Measurements from ENCODE around the gene PRXL2A.

PRXL2A gene

GRCh38 chr10:80484243-80484642 lies 75.9 kb downstream of the PRXL2A start:
- no peak for DNase-seq (ENCODE audit: low spot score)

GRCh38 chr10:80484676-80485075 lies 76.3 kb downstream of the PRXL2A start:
- DNase-seq (ENCODE audit: low spot score) = no peak

More at GRCh38 chr10:80484243-80484642, 75.9 kb downstream of the PRXL2A start:
- TF ChIP-seq CTCF (IDR thresholded peaks at IDR 0.05; ENCODE audit: extremely low read depth, missing control alignments) = no peak

GRCh38 chr10:80485076-80485945 lies 77.0 kb downstream of the PRXL2A start:
- TF ChIP-seq CTCF (IDR thresholded peaks at IDR 0.05; ENCODE audit: extremely low read depth, missing control alignments) = no peak
- DNase-seq (ENCODE audit: low spot score) = no peak

More at GRCh38 chr10:80484676-80485075, 76.3 kb downstream of the PRXL2A start:
- TF ChIP-seq CTCF (IDR thresholded peaks at IDR 0.05; ENCODE audit: extremely low read depth, missing control alignments) = no peak

GRCh38 chr10:80485946-80486764 lies 77.8 kb downstream of the PRXL2A start:
- no peak for DNase-seq (ENCODE audit: low spot score)
- TF ChIP-seq CTCF (IDR thresholded peaks at IDR 0.05; ENCODE audit: extremely low read depth, missing control alignments) = no peak
